PC-9 (cell line): ENCODE results near the gene TTC13. TPM values are rescaled to one million over a fixed set of nuclear protein-coding genes. Genes with fewer than 3 reads are reported as not detected.

Source experiments
- BruUV-seq: library from RNA; stranded (reverse); fragments of 400-500 nt; replicated peaks from 2 replicates; lab custom pipeline; 2021; lab: Mats Ljungman, UMichigan
- CTCF ChIA-PET: fragments of 300-600 bp; sonication (Branson Sonifier 250); formaldehyde crosslinking; loops from one replicate; lab custom pipeline; 2022; ENCODE audit warnings: antibody characterized with exemption; lab: Charles Lee
- POLR2A ChIA-PET: fragments of 300-600 bp; sonication (Branson Sonifier 250); formaldehyde crosslinking; loops from one replicate; lab custom pipeline; 2022; ENCODE audit warnings: antibody characterized with exemption; ENCODE audit not compliant: unreplicated experiment; lab: Charles Lee
- DNase-seq, 2 experiments: peaks; one replicate each; pipeline versions ENCODE4 v3.0.0 to v3.0.0-alpha.2; 2015 to 2022; ENCODE audit warnings: mixed read lengths in 1 of 2
- H2AFZ ChIP-seq: fragments of 200-600 bp; sonication (generic); 2 replicates; pipeline ENCODE4 v1.8.1; 2017; ENCODE audit warnings: antibody characterized with exemption
- H3F3A ChIP-seq: fragments of 200-600 bp; sonication (generic); 2 replicates; pipeline ENCODE4 v1.8.1; 2017; ENCODE audit warnings: antibody characterized with exemption, mild to moderate bottlenecking, low read depth; ENCODE audit not compliant: insufficient read depth
- H3K27ac ChIP-seq: fragments of 200-600 bp; sonication (generic); 2 replicates; pipeline ENCODE4 v1.6.1; 2016; ENCODE audit warnings: mixed run types
- H3K27me3 ChIP-seq: fragments of 200-600 bp; sonication (generic); 2 replicates; pipeline ENCODE4 v1.6.1; 2016; ENCODE audit warnings: low read depth, mixed run types; ENCODE audit not compliant: insufficient read depth
- H3K36me3 ChIP-seq: fragments of 200-600 bp; sonication (generic); 2 replicates; pipeline ENCODE4 v1.6.1; 2016; ENCODE audit warnings: low read depth, mixed run types
- H3K4me1 ChIP-seq: fragments of 200-600 bp; sonication (generic); replicated peaks from 2 replicates; pipeline ENCODE4 v1.6.1; 2016; ENCODE audit warnings: mixed run types; ENCODE audit not compliant: insufficient read depth
- H3K4me2 ChIP-seq: fragments of 200-600 bp; sonication (generic); 2 replicates; pipeline ENCODE4 v1.6.1; 2017; ENCODE audit warnings: mixed run types
- H3K4me3 ChIP-seq: fragments of 200-600 bp; sonication (generic); 2 replicates; pipeline ENCODE4 v1.6.1; 2016; ENCODE audit warnings: mixed run types
- H3K79me2 ChIP-seq: fragments of 200-600 bp; sonication (generic); 2 replicates; pipeline ENCODE4 v1.6.1; 2017; ENCODE audit warnings: low read depth, mixed run types
- H3K9me2 ChIP-seq: fragments of 200-600 bp; sonication (generic); 2 replicates; pipeline ENCODE4 v1.8.1; 2017; ENCODE audit warnings: mild to moderate bottlenecking; ENCODE audit not compliant: insufficient read depth
- H3K9me3 ChIP-seq: fragments of 200-600 bp; sonication (generic); 2 replicates; pipeline ENCODE4 v1.8.1; 2016; ENCODE audit warnings: low read depth; ENCODE audit not compliant: insufficient read depth
- H4K20me1 ChIP-seq: fragments of 200-600 bp; sonication (generic); 2 replicates; pipeline ENCODE4 v1.8.1; 2017; ENCODE audit not compliant: insufficient read depth
- EZH2 ChIP-seq: fragments of 200-600 bp; sonication (generic); IDR thresholded peaks from 2 replicates; pipeline ENCODE4 v1.8.0; 2017; ENCODE audit warnings: antibody characterized with exemption, low read depth
- intact Hi-C: fragments of 100-400 bp; cut with micrococcal nuclease; formaldehyde crosslinking; loops from one replicate; pipeline ENCODE4 v1.10.0; 2022; ENCODE audit not compliant: unreplicated experiment
- total RNA-seq: library from RNA; stranded (reverse); gene quantifications from 2 replicates; pipeline ENCODE4 v1.2.3, GENCODE V29; 2021
- TF ChIP-seq, protein P1 (sequence below): fragments of 200-600 bp; sonication (generic); conservative IDR thresholded peaks from 2 replicates; pipeline ENCODE4 v1.6.1; 2017; ENCODE audit warnings: mixed run types, antibody characterized with exemption, mild to moderate bottlenecking, moderate library complexity

The TTC13 gene
- total RNA-seq, 1 experiment from 2014 or later: 7.5 TPM

- Histone ChIP-seq H3K36me3 (0 out of 2 replicates have a peak, but pooled peaks cover 3% of the 10 kb centered on the region), H2AFZ (no peak overlapping the region), H3K4me3 (no peak overlapping the region), H3K27ac (no peak overlapping the region), H3K27me3 (no peaks in the 10 kb centered on the region), H4K20me1 (no peaks in the 10 kb centered on the region), H3K9me2 (no peaks in the 10 kb centered on the region), H3K79me2 (no peaks in the 10 kb centered on the region), H3K4me1 (no peaks in the 10 kb centered on the region), H3F3A (no peaks in the 10 kb centered on the region), H3K9me3 (no peaks in the 10 kb centered on the region), H3K4me2 (no peak overlapping the region)
- TF ChIP-seq, protein P1, sequence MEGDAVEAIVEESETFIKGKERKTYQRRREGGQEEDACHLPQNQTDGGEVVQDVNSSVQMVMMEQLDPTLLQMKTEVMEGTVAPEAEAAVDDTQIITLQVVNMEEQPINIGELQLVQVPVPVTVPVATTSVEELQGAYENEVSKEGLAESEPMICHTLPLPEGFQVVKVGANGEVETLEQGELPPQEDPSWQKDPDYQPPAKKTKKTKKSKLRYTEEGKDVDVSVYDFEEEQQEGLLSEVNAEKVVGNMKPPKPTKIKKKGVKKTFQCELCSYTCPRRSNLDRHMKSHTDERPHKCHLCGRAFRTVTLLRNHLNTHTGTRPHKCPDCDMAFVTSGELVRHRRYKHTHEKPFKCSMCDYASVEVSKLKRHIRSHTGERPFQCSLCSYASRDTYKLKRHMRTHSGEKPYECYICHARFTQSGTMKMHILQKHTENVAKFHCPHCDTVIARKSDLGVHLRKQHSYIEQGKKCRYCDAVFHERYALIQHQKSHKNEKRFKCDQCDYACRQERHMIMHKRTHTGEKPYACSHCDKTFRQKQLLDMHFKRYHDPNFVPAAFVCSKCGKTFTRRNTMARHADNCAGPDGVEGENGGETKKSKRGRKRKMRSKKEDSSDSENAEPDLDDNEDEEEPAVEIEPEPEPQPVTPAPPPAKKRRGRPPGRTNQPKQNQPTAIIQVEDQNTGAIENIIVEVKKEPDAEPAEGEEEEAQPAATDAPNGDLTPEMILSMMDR: no peak
- TF ChIP-seq EZH2: no peak
- intact Hi-C loops: no loop called here
- DNase-seq: no peak
- CTCF ChIA-PET: no interaction called here
- POLR2A ChIA-PET: no interaction called here
- BruUV-seq: no TSS peak
These were observed 42.2 kb downstream of the TTC13 start for GRCh38 chr1:230936475-230936874.

DNA sequence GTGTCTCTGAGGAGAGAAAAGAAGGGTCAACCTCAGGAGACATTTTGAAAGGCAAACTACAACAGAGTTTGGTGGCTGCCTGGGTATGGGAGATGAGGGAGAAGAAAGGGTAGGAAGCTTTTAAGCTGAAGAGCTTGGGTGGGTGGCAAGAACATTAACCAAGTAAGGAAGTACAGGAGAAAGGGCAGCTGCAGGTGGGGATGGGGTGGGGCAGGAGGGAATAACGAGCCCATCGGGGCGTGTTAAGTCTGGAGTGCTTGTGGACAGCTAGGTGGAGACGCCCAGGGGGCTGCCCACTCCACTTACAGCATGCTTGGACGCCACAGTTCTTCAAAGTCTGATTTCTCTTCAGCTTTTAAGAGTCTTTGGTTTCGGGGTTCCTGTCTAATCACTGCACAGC is 42.8 kb downstream of the TTC13 start:
- Histone ChIP-seq H3K4me3 (no peak overlapping the region), H3K9me2 (no peaks in the 10 kb centered on the region), H3F3A (no peaks in the 10 kb centered on the region), H3K27ac (no peak overlapping the region), H3K79me2 (no peaks in the 10 kb centered on the region), H4K20me1 (no peaks in the 10 kb centered on the region), H3K4me1 (no peaks in the 10 kb centered on the region), H3K4me2 (no peak overlapping the region), H3K27me3 (no peaks in the 10 kb centered on the region), H2AFZ (no peak overlapping the region), H3K9me3 (no peaks in the 10 kb centered on the region), H3K36me3 (0 out of 2 replicates have a peak, but pooled peaks cover 3% of the 10 kb centered on the region)
- ChIA-PET POLR2A (no interaction called here), CTCF (no interaction called here)
- intact Hi-C loops: no loop called here
- TF ChIP-seq, protein P1: no peak
- no peak for TF ChIP-seq EZH2
- no TSS peak for BruUV-seq
- no peak for DNase-seq

DNA sequence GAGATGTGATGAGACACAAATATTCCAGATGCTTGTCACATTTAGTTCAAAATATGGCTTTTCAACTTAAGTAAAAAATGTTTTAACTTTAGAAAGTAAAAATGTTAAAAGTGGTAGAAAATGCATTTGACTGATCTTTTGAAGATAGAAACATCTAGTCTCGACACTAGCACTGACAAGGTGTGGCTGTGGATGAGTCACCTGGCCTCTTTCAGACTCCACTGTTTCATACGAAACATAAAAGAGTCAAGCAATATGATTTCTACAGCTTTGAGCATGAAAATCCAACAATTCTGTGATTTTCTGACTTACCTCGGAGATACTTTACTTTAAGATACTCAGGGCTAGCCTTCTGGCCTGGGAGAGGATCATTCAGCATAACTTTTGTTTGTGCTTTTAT is 47.7 kb downstream of the TTC13 start:
- POLR2A ChIA-PET: no interaction called here
- intact Hi-C loops: no loop called here
- no peak for DNase-seq
- Histone ChIP-seq H3K27me3 (no peaks in the 10 kb centered on the region), H3K27ac (no peak overlapping the region), H3K9me3 (no peaks in the 10 kb centered on the region), H3K79me2 (no peaks in the 10 kb centered on the region), H3F3A (no peaks in the 10 kb centered on the region), H3K4me2 (no peak overlapping the region), H3K36me3 (peaks cover 14% of the 10 kb centered on the region; the same call in 1 of the 2 replicates), H2AFZ (no peak overlapping the region), H4K20me1 (no peaks in the 10 kb centered on the region), H3K4me3 (no peak overlapping the region), H3K9me2 (no peaks in the 10 kb centered on the region), H3K4me1 (no peaks in the 10 kb centered on the region)
- BruUV-seq: no TSS peak
- TF ChIP-seq EZH2: no peak
- TF ChIP-seq, protein P1: no peak
- CTCF ChIA-PET: no interaction called here
